ENCODE data around the gene ADSL.

ADSL gene

DNA sequence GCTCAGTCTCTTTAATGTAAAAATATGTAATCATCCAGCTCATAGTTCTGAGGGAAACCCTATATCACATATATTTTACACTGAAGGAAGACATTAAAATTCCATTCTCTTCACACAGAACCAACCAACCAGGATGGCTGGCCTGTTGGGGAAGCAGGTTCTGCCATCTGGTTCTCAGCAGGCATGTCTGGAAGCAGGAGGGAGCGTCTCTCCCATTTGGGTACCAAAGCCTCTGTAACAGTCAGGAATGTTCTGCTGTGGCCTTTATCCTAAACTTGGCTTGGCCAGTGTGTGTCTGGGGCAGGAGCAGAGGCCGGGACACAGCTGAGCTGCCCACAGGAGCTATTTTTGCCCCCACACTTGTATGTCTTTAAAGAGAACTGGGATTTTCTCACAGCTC lies 53.3 kb downstream of the ADSL start:
- H3K4me3 ChIP-seq (ENCODE audit: low read depth, low read length) = no peak overlapping the region
- no peak overlapping the region for H3K9ac ChIP-seq (ENCODE audit: low read depth, low read length)
- peaks cover 11% of the 10 kb centered on the region for H3K36me3 ChIP-seq (ENCODE audit: control insufficient read depth, insufficient read depth, low read length)
- no peaks in the 10 kb centered on the region for H3K27me3 ChIP-seq (ENCODE audit: control insufficient read depth, insufficient read depth, low read length)
- no peaks in the 10 kb centered on the region for H3K9me3 ChIP-seq (ENCODE audit: control insufficient read depth, insufficient read depth, low read length)
- peaks cover 2% of the 10 kb centered on the region for H3K4me1 ChIP-seq (ENCODE audit: control insufficient read depth, insufficient read depth, low read length)

DNA sequence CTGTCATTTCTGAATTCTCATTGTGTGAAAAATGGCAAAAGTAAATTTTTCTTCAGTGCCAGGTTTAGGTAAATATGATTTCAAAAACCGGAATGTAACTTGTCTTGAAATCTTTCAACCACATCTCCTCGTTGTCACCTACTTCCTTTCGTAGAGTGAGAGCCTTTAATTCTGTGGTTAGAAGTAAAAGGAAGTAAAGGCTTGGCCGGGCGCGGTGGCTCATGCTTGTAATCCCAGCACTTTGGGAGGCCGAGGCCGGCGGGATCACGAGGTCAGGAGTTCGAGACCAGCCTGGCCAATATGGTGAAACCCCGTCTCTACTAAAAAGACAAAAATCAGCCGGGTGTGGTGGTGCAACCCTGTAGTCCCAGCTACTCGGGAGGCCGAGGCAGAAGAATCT lies 53.9 kb downstream of the ADSL start:
- no peak overlapping the region for H3K4me3 ChIP-seq (ENCODE audit: low read depth, low read length)
- peaks cover 2% of the 10 kb centered on the region for H3K4me1 ChIP-seq (ENCODE audit: control insufficient read depth, insufficient read depth, low read length)

DNA sequence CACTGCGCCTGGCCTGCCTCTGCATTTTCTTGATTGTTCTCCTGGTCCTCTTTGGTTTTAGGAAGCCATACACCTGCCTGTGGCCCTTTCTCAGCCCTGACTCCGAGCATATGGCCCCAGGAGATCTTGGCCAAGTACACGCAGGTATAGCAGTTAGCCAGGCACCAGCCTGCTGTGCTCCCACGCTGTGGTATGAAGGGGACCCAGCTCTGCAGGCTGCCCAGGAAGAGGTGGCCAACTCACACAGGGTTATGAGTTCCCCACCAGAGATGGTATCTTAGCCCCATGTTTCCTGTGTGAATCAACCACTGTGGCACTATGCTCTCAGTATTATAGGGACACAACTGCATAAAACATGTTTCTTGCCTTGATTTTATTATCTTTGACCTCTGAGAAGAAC lies 55.2 kb downstream of the ADSL start:
- Histone ChIP-seq H3K9ac (ENCODE audit: low read depth, low read length) (no peak overlapping the region), H3K27me3 (ENCODE audit: control insufficient read depth, insufficient read depth, low read length) (no peaks in the 10 kb centered on the region), H3K36me3 (ENCODE audit: control insufficient read depth, insufficient read depth, low read length) (peaks cover 22% of the 10 kb centered on the region), H3K4me1 (ENCODE audit: control insufficient read depth, insufficient read depth, low read length) (peaks cover 2% of the 10 kb centered on the region), H3K9me3 (ENCODE audit: control insufficient read depth, insufficient read depth, low read length) (no peaks in the 10 kb centered on the region), H3K4me3 (ENCODE audit: low read depth, low read length) (no peak overlapping the region)

More for the DNA sequence above, 53.9 kb downstream of the ADSL start:
- Histone ChIP-seq H3K9me3 (ENCODE audit: control insufficient read depth, insufficient read depth, low read length) (no peaks in the 10 kb centered on the region), H3K36me3 (ENCODE audit: control insufficient read depth, insufficient read depth, low read length) (peaks cover 15% of the 10 kb centered on the region), H3K27me3 (ENCODE audit: control insufficient read depth, insufficient read depth, low read length) (no peaks in the 10 kb centered on the region), H3K9ac (ENCODE audit: low read depth, low read length) (no peak overlapping the region)

DNA sequence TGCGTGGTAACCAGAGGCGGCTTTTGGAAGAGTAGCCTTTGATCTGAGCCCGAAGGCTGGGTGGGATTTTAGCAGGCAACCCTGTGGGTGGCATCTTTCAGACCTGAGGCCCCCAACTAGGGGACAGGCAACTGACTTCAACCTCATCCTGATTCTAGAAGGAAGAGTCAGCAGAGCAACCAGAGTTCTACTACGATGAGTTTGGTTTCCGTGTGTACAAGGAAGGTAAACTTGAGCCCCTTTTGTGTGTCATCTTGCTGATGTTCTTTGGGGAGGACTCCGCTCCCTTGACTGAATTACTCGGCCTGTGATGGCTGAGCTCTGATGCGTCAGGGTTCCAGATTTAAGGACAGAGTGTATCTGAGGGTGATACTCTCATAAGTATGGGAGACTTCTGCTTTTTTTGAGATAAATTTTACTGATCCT lies 55.7 kb downstream of the ADSL start:
- Histone ChIP-seq H3K9me3 (ENCODE audit: control insufficient read depth, insufficient read depth, low read length) (no peaks in the 10 kb centered on the region), H3K4me1 (ENCODE audit: control insufficient read depth, insufficient read depth, low read length) (peaks cover 2% of the 10 kb centered on the region), H3K36me3 (ENCODE audit: control insufficient read depth, insufficient read depth, low read length) (peaks cover 27% of the 10 kb centered on the region), H3K27me3 (ENCODE audit: control insufficient read depth, insufficient read depth, low read length) (no peaks in the 10 kb centered on the region), H3K9ac (ENCODE audit: low read depth, low read length) (no peak overlapping the region), H3K4me3 (ENCODE audit: low read depth, low read length) (no peak overlapping the region)

DNA sequence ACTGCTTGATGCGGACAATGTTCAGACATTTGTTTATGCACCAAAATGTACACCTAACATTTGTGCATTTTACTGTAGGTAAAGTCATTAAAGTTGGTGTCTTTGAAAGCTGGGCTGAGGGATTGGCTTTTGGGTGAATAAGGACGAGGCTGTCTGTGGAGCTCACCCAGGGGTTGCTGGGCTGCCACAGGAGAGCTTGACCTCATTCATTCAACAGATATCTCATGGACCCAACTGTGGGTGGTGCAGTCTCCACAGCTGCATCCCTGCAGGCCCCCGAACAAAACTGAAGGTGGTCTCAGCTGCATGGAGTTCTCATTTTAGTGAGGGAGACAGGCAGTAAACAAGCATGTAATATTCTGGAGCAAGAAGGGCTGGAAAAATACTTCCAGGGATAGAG lies 56.8 kb downstream of the ADSL start:
- Histone ChIP-seq H3K9me3 (ENCODE audit: control insufficient read depth, insufficient read depth, low read length) (no peaks in the 10 kb centered on the region), H3K4me3 (ENCODE audit: low read depth, low read length) (no peak overlapping the region), H3K27me3 (ENCODE audit: control insufficient read depth, insufficient read depth, low read length) (no peaks in the 10 kb centered on the region), H3K4me1 (ENCODE audit: control insufficient read depth, insufficient read depth, low read length) (no peaks in the 10 kb centered on the region), H3K36me3 (ENCODE audit: control insufficient read depth, insufficient read depth, low read length) (peaks cover 35% of the 10 kb centered on the region), H3K9ac (ENCODE audit: low read depth, low read length) (no peak overlapping the region)

DNA sequence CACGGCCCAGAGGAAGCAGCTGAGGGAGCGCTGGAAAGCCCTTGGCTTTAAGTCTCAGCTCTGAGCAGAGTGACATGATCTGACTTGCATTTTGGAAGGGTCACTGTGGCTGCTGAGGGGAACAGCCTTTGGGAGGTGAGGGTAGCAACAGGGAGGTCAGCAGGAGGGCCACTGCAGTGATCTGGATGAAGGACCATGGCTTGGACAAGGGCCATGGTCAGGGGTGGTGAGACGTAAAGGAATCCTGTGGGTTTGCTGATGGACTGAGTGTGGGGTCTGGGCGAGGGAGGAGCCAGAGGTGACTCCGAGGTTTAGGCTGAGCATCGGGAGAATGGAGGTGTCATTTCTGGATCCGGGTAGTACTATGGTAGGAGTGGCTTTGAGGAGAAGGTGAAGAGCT lies 57.4 kb downstream of the ADSL start:
- no peaks in the 10 kb centered on the region for H3K9me3 ChIP-seq (ENCODE audit: control insufficient read depth, insufficient read depth, low read length)

DNA sequence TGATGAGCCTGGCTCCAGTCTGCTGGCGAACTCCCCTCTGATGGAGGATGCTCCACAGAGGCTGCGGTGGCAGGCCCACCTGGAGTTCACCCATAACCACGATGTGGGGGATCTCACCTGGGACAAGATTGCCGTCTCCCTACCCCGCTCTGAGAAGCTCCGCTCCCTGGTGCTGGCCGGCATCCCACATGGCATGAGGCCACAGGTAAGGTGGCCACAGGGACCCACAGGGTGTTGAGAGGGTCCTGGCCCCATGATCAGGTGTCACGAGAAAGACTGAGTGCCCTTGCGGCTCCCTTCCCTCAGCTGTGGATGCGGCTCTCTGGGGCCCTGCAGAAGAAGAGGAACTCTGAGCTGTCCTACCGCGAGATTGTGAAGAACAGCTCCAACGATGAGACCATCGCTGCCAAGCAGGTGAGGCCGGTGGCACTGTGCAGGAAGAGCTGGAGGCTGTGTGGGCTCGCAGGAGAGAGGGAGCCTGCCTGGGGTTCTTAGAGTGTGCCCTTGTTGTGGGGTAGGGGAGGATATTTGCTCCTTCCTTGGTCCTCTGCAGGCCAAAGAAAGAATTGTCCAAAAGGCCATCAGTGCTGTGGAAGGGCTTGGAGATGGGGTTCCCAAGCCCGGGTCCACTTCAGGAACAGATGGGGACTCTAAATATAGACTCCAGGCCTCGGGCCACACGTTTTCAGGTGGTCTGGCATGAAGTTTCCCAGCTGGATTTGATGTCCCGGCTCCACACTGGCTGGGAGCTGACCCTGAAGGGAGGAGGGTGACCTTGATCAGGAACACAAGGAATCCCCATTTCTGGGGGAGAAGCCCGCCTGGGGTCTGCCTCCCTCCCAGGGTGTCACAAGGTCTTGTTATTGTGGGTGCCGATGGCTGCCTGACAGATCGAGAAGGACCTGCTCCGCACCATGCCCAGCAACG lies 58.2 kb downstream of the ADSL start:
- H3K9me3 ChIP-seq (ENCODE audit: control insufficient read depth, insufficient read depth, low read length) = no peaks in the 10 kb centered on the region
- no peak overlapping the region for H3K9ac ChIP-seq (ENCODE audit: low read depth, low read length)
- no peaks in the 10 kb centered on the region for H3K4me1 ChIP-seq (ENCODE audit: control insufficient read depth, insufficient read depth, low read length)
- H3K27me3 ChIP-seq (ENCODE audit: control insufficient read depth, insufficient read depth, low read length) = no peaks in the 10 kb centered on the region
- H3K4me3 ChIP-seq (ENCODE audit: low read depth, low read length) = no peak overlapping the region
- peaks cover 47% of the 10 kb centered on the region for H3K36me3 ChIP-seq (ENCODE audit: control insufficient read depth, insufficient read depth, low read length)

More for the DNA sequence above, 57.4 kb downstream of the ADSL start:
- H3K27me3 ChIP-seq (ENCODE audit: control insufficient read depth, insufficient read depth, low read length) = no peaks in the 10 kb centered on the region
- no peak overlapping the region for H3K9ac ChIP-seq (ENCODE audit: low read depth, low read length)
- H3K36me3 ChIP-seq (ENCODE audit: control insufficient read depth, insufficient read depth, low read length) = peaks cover 41% of the 10 kb centered on the region
- H3K4me3 ChIP-seq (ENCODE audit: low read depth, low read length) = no peak overlapping the region
- no peaks in the 10 kb centered on the region for H3K4me1 ChIP-seq (ENCODE audit: control insufficient read depth, insufficient read depth, low read length)

DNA sequence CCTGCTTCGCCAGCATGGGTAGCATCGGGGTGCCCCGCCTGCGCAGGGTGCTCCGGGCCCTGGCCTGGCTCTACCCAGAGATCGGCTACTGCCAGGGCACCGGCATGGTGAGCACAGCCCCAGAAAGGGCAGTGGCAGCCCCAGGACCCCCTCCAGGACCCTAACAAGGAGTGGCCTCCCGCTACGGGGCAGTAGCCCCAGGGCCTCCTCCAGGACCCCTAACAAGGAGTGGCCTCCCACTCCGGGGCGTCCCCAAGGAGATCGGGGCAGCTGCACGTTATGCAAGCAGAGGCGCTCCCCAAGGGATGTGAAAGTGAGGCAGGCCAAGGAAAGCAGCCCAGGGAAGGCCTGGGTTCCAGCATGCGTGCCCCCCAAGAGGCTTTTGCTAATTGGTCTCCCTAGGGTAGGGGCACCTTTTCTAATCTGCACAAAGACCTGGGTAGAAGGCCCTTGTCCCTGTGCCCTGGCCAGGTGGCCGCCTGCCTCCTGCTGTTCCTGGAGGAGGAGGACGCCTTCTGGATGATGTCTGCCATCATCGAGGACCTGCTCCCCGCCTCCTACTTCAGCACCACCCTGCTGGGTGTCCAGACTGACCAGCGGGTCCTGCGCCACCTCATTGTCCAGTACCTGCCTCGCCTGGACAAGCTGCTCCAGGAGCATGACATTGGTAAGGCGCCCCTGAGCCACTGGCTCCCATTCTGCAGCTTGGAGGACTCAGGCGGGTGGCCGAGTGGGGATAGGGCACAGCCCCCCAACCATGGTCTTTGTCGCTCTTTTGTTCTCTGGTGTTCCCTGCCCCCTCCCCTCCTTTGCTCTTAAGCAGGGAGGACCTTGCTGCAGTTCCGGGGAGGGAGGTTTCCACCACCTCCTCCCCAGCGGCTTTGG lies 59.1 kb downstream of the ADSL start:
- Histone ChIP-seq H3K4me1 (ENCODE audit: control insufficient read depth, insufficient read depth, low read length) (no peaks in the 10 kb centered on the region), H3K36me3 (ENCODE audit: control insufficient read depth, insufficient read depth, low read length) (peaks cover 56% of the 10 kb centered on the region), H3K4me3 (ENCODE audit: low read depth, low read length) (no peak overlapping the region), H3K9ac (ENCODE audit: low read depth, low read length) (no peak overlapping the region), H3K27me3 (ENCODE audit: control insufficient read depth, insufficient read depth, low read length) (no peaks in the 10 kb centered on the region), H3K9me3 (ENCODE audit: control insufficient read depth, insufficient read depth, low read length) (no peaks in the 10 kb centered on the region)

DNA sequence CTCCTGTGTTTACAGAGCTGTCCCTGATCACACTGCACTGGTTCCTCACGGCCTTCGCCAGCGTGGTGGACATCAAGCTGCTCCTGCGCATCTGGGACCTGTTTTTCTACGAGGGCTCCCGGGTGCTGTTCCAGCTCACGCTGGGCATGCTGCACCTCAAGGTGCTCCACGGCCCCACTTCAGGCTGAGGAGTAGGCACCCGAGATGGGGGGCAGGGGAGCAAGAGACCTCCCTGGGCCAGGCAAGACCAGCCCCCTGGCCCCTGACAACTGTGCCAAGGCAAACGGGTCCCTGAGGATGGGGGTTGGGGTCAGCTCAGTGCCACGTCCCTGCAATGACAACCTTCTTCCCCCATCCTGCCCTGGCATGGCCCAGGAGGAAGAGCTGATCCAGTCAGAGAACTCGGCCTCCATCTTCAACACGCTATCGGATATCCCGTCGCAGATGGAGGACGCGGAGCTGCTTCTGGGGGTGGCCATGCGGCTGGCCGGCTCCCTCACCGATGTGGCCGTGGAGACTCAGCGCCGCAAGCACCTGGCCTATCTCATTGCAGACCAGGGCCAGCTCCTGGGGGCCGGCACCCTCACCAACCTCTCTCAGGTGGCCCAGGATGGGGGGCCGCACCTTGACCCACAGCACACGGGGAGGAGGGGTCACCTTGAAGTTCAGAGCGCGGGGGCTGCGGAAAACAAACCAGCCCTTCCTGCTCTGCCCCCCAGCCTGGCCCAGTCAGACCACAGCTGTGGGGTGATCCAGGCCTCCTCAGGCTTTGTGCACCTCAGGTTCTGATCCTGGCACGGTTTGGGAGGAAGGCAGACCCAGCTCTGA lies 60.0 kb downstream of the ADSL start:
- Histone ChIP-seq H3K4me1 (ENCODE audit: control insufficient read depth, insufficient read depth, low read length) (no peaks in the 10 kb centered on the region), H3K27me3 (ENCODE audit: control insufficient read depth, insufficient read depth, low read length) (no peaks in the 10 kb centered on the region), H3K9ac (ENCODE audit: low read depth, low read length) (no peak overlapping the region), H3K36me3 (ENCODE audit: control insufficient read depth, insufficient read depth, low read length) (peaks cover 64% of the 10 kb centered on the region), H3K4me3 (ENCODE audit: low read depth, low read length) (no peak overlapping the region), H3K9me3 (ENCODE audit: control insufficient read depth, insufficient read depth, low read length) (no peaks in the 10 kb centered on the region)

DNA sequence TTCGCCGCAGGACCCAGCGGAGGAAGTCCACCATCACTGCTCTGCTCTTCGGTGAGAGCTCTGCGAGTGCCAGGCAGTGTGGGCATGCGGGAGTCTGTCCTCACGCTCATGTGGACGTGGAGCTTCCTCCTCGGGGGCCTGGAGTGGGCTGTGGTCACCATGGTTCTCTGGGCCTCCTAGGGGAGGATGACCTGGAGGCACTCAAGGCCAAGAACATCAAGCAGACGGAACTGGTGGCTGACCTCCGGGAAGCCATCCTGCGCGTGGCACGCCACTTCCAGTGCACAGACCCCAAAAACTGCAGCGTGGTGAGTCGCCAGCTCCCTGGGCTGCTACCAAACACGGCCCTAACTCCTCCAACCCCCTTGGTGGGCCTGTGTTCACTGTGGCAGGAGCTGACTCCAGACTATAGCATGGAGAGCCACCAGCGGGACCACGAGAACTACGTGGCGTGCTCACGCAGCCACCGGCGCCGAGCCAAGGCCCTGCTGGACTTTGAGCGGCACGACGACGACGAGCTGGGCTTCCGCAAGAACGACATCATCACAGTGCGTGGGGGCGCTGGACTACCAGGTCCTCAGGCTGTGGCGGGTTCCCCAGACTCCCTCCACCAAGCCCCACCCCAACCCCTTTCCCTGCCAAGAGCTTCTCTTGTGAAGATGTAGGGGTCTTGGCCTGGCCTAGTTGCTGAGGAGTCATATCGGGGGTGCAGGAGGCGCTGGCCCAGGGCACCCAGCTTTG lies 60.9 kb downstream of the ADSL start:
- H3K4me1 ChIP-seq (ENCODE audit: control insufficient read depth, insufficient read depth, low read length) = no peaks in the 10 kb centered on the region
- H3K9ac ChIP-seq (ENCODE audit: low read depth, low read length) = no peak overlapping the region
- no peaks in the 10 kb centered on the region for H3K27me3 ChIP-seq (ENCODE audit: control insufficient read depth, insufficient read depth, low read length)
- H3K4me3 ChIP-seq (ENCODE audit: low read depth, low read length) = no peak overlapping the region
- H3K36me3 ChIP-seq (ENCODE audit: control insufficient read depth, insufficient read depth, low read length) = peaks cover 61% of the 10 kb centered on the region
- no peaks in the 10 kb centered on the region for H3K9me3 ChIP-seq (ENCODE audit: control insufficient read depth, insufficient read depth, low read length)
